ENCODE data around the gene CTNNBL1.

CTNNBL1 gene

GRCh38 chr20:37921341-37921929 lies 227.6 kb downstream of the CTNNBL1 start:
- H3K4me3 ChIP-seq (ENCODE audit: low read length), result no peak overlapping the region
- no peak for DNase-seq (ENCODE audit: low read depth)
- no peak for TF ChIP-seq CTCF (conservative IDR thresholded peaks at IDR 0.05; ENCODE audit: low read length)
